ENCODE measurements around the gene SLC30A1. TPM values are rescaled to one million over a fixed set of nuclear protein-coding genes. Genes with fewer than 3 reads are reported as not detected.
A peak's percentile ranks its signal among the peaks of the same experiment; 100 is the strongest.

SLC30A1 gene
- total and polyA plus RNA-seq, 2 of the 13 experiments (the other 11 are each of a cell fraction or from before 2014, with no cell fraction given): 5.9 to 24.4 TPM

- TF ChIP-seq NFYB (CRISPR knock-in tag; IDR thresholded peaks at IDR 0.05) (no peak), NR1H2 (CRISPR knock-in tag; IDR thresholded peaks at IDR 0.05; ENCODE audit: borderline replicate concordance, low read depth) (peak; percentile 11; the same call in 1 of the 2 replicates), YEATS2 (CRISPR knock-in tag; IDR thresholded peaks at IDR 0.05; ENCODE audit: borderline replicate concordance) (no peak), AKAP8 (CRISPR knock-in tag; IDR thresholded peaks at IDR 0.05) (no peak), ZNF335 (CRISPR knock-in tag; IDR thresholded peaks at IDR 0.05) (no peak), HMGXB3 (CRISPR knock-in tag; IDR thresholded peaks at IDR 0.05; ENCODE audit: borderline replicate concordance) (no peak), SAP130 (CRISPR knock-in tag; IDR thresholded peaks at IDR 0.05; ENCODE audit: low read depth) (peak; percentile 30; the same call in 1 of the 2 replicates), ZNF563 (CRISPR knock-in tag; IDR thresholded peaks at IDR 0.05) (no peak), ZNF83 (CRISPR knock-in tag; IDR thresholded peaks at IDR 0.05; ENCODE audit: borderline replicate concordance) (no peak), ZSCAN21 (CRISPR knock-in tag; IDR thresholded peaks at IDR 0.05; ENCODE audit: borderline replicate concordance) (no peak; the same call in 1 of the 2 replicates), SAFB2 (CRISPR knock-in tag; IDR thresholded peaks at IDR 0.05; ENCODE audit: borderline replicate concordance, low read depth) (no peak), SKI (IDR thresholded peaks at IDR 0.05; ENCODE audit: partially characterized antibody) (peak; percentile 32), NR2C2 (CRISPR knock-in tag; IDR thresholded peaks at IDR 0.05; ENCODE audit: borderline replicate concordance) (peak; percentile 72), ZFP62 (CRISPR knock-in tag; IDR thresholded peaks at IDR 0.05) (no peak), NFIC (IDR thresholded peaks at IDR 0.05; ENCODE audit: low read length) (no peak; the same call in 1 of the 2 replicates), RARA (CRISPR knock-in tag; IDR thresholded peaks at IDR 0.05) (peak; percentile 87), ZNF562 (CRISPR knock-in tag; IDR thresholded peaks at IDR 0.05; ENCODE audit: borderline replicate concordance) (no peak), KLF12 (CRISPR knock-in tag; IDR thresholded peaks at IDR 0.05; ENCODE audit: borderline replicate concordance) (0 out of 2 replicates have a peak, but pooled peaks have one; percentile 13)
- TF ChIP-seq, protein P1, sequence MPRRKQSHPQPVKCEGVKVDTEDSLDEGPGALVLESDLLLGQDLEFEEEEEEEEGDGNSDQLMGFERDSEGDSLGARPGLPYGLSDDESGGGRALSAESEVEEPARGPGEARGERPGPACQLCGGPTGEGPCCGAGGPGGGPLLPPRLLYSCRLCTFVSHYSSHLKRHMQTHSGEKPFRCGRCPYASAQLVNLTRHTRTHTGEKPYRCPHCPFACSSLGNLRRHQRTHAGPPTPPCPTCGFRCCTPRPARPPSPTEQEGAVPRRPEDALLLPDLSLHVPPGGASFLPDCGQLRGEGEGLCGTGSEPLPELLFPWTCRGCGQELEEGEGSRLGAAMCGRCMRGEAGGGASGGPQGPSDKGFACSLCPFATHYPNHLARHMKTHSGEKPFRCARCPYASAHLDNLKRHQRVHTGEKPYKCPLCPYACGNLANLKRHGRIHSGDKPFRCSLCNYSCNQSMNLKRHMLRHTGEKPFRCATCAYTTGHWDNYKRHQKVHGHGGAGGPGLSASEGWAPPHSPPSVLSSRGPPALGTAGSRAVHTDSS (CRISPR knock-in tag; conservative IDR thresholded peaks at IDR 0.05): no peak
- TF ChIP-seq, protein P2, sequence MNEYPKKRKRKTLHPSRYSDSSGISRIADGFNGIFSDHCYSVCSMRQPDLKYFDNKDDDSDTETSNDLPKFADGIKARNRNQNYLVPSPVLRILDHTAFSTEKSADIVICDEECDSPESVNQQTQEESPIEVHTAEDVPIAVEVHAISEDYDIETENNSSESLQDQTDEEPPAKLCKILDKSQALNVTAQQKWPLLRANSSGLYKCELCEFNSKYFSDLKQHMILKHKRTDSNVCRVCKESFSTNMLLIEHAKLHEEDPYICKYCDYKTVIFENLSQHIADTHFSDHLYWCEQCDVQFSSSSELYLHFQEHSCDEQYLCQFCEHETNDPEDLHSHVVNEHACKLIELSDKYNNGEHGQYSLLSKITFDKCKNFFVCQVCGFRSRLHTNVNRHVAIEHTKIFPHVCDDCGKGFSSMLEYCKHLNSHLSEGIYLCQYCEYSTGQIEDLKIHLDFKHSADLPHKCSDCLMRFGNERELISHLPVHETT (CRISPR knock-in tag; conservative IDR thresholded peaks at IDR 0.05): no peak
- TF ChIP-seq, protein P3, sequence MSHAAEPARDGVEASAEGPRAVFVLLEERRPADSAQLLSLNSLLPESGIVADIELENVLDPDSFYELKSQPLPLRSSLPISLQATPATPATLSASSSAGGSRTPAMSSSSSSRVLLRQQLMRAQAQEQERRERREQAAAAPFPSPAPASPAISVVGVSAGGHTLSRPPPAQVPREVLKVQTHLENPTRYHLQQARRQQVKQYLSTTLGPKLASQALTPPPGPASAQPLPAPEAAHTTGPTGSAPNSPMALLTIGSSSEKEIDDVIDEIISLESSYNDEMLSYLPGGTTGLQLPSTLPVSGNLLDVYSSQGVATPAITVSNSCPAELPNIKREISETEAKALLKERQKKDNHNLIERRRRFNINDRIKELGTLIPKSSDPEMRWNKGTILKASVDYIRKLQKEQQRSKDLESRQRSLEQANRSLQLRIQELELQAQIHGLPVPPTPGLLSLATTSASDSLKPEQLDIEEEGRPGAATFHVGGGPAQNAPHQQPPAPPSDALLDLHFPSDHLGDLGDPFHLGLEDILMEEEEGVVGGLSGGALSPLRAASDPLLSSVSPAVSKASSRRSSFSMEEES (CRISPR knock-in tag; IDR thresholded peaks at IDR 0.05): no peak
Observed at GRCh38 chr1:211619033-211619996, 40.4 kb upstream of the SLC30A1 start (continued).

All from HepG2 (cell line).